Immature natural killer cell (primary cell): ENCODE results near the gene FRMD4B. TPM values are rescaled to one million over a fixed set of nuclear protein-coding genes. Genes with fewer than 3 reads are reported as not detected.

ENCODE experiments used
- DNase-seq, 3 donors: peaks; one replicate each; pipeline ENCODE4 v3.0.0; 2022; ENCODE audit warnings: mixed read lengths in 1 of 3
- H3K27ac Mint-ChIP-seq, 6 donors: one replicate each; pipeline ENCODE4 v1.8.0; 2020; ENCODE audit warnings: mixed read lengths in 6 of 6, mild to moderate bottlenecking in 5 of 6, inconsistent platforms in 4 of 6, moderate library complexity in 3 of 6
- H3K27me3 Mint-ChIP-seq, 3 donors: one replicate each; pipeline ENCODE4 v1.8.0; 2020 to 2021; ENCODE audit warnings: low read depth in 3 of 3, mild to moderate bottlenecking in 3 of 3, mixed read lengths in 3 of 3, moderate library complexity in 3 of 3, inconsistent platforms in 1 of 3
- H3K36me3 Mint-ChIP-seq, 3 donors: one replicate each; pipeline ENCODE4 v1.8.0; 2020; ENCODE audit warnings: mixed read lengths in 3 of 3, inconsistent platforms in 2 of 3, mild to moderate bottlenecking in 2 of 3
- H3K4me1 Mint-ChIP-seq, 2 donors: one replicate each; pipeline ENCODE4 v1.8.0; 2020; ENCODE audit warnings: inconsistent platforms in 2 of 2, mild to moderate bottlenecking in 2 of 2, mixed read lengths in 2 of 2, moderate library complexity in 1 of 2
- H3K4me3 Mint-ChIP-seq, 5 donors: one replicate each; pipeline ENCODE4 v1.8.0; 2020; ENCODE audit warnings: mild to moderate bottlenecking in 5 of 5, mixed read lengths in 5 of 5, inconsistent platforms in 3 of 5, moderate library complexity in 3 of 5
- H3K9me3 Mint-ChIP-seq, 6 donors: one replicate each; pipeline ENCODE4 v1.8.0; 2020; ENCODE audit warnings: mild to moderate bottlenecking in 6 of 6, mixed read lengths in 6 of 6, inconsistent platforms in 4 of 6, moderate library complexity in 3 of 6
- polyA plus RNA-seq, 3 donors: library from polyadenylated mRNA; unstranded; fragments of 300-500 nt; fragmentation: Illumina TruSeq; gene quantifications; one replicate each; pipeline ENCODE4 v1.2.3, GENCODE V29; 2021

Gene FRMD4B
- polyA plus RNA-seq, 3 donors from 2014 or later, result 1.3 to 16.1 (median 5.4) TPM

DNA sequence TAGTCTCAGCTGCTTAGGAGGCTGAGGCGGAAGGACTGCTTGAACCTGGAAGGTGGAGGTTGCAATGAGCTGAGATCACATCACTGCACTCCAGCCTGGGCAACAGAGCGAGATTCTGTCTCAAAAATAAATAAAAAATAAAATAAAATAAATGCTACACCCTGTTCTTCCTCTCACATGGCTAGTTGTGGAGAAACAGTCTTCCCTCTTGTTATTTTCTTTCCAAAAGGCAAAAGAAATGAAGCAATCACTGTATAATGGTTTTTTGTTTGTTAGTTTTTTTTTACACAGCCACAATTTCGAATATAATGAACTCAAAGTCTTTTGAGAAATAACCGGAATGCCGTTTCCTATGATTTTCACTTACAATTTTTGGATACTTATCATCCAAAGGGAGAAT, 4.9 kb upstream of the FRMD4B start:
- Mint-ChIP-seq H3K27me3 (peaks cover 2 to 15% (median 9%) of the 10 kb centered on the region in 3 donors), H3K4me1 (peaks cover 11 to 19% of the 10 kb centered on the region in 2 donors), H3K27ac (peak overlapping the region in 1 of 6 donors; percentile 62), H3K9me3 (peaks cover 0 to 3% (median 0%) of the 10 kb centered on the region in 6 donors), H3K4me3 (no peak overlapping the region), H3K36me3 (no peaks in the 10 kb centered on the region)
- no peak for DNase-seq

DNA sequence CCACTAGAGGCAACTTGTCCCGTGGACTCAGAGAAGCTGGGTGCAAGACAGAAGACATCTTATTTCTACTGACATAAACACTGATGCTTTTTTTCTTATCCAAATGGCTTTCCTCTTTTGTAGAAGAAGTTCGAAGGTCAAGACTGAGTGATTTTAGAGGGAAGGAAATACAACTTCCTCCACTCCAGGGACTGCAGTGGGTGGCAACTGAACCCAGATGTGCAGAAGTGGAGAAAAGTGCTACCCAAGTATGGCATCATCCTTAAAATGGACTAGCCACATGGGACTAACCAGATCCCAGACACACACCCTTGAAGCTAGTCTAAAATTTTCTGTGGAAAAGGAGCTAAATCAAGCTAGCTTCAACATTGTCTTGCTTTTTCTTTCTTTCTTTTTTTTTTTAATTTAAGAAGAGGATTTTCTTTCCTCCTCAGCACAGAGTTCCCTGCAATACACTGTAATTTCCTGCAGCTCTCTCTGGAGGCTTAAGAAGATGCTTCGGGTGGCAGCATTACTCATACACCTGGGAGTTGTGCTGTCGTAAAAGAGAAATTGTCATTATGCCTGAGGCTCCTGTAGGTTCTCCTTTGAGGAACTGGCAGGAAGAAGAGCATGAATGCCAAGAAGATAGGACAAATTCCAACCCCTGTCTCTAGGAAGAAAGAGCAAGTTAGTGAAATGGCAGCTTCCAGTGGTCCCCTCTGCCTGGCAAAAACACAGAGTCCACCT, 3.8 kb upstream of the FRMD4B start:
- DNase-seq, result no peak
- peaks cover 0 to 3% (median 0%) of the 10 kb centered on the region in 6 donors for H3K9me3 Mint-ChIP-seq
- no peak overlapping the region for H3K4me3 Mint-ChIP-seq
- H3K27ac Mint-ChIP-seq, result peak overlapping the region in 1 of 6 donors; percentile 11
- no peaks in the 10 kb centered on the region for H3K36me3 Mint-ChIP-seq
- H3K27me3 Mint-ChIP-seq, result peaks cover 5 to 21% (median 9%) of the 10 kb centered on the region in 3 donors
- peaks cover 20 to 28% of the 10 kb centered on the region in 2 donors for H3K4me1 Mint-ChIP-seq

DNA sequence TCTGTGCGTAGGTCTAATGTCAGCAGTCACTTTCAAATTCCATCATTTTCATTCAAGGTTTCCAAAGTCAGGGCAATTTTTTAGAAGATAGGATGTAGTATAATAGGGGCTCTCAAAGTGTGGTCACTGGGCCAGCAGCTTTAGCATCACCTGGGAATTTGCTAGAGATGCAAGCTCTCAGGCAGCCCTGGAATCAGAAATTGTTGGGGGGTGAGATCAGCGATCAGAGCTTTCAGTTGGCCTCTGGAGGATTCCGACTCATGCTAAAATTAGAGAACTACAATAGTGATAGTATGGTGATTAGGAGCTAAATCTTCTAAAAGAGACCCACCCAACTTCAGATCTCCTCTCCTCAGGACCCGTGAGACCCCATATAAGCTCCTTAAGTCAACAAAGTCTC, 2.4 kb upstream of the FRMD4B start:
- peaks cover 6 to 31% (median 9%) of the 10 kb centered on the region in 3 donors for H3K27me3 Mint-ChIP-seq
- peaks cover 24 to 33% of the 10 kb centered on the region in 2 donors for H3K4me1 Mint-ChIP-seq
- DNase-seq, result no peak
- H3K27ac Mint-ChIP-seq, result peak overlapping the region in 1 of 6 donors; percentile 18
- peaks cover 0 to 3% (median 0%) of the 10 kb centered on the region in 6 donors for H3K9me3 Mint-ChIP-seq
- no peaks in the 10 kb centered on the region for H3K36me3 Mint-ChIP-seq
- H3K4me3 Mint-ChIP-seq, result no peak overlapping the region

DNA sequence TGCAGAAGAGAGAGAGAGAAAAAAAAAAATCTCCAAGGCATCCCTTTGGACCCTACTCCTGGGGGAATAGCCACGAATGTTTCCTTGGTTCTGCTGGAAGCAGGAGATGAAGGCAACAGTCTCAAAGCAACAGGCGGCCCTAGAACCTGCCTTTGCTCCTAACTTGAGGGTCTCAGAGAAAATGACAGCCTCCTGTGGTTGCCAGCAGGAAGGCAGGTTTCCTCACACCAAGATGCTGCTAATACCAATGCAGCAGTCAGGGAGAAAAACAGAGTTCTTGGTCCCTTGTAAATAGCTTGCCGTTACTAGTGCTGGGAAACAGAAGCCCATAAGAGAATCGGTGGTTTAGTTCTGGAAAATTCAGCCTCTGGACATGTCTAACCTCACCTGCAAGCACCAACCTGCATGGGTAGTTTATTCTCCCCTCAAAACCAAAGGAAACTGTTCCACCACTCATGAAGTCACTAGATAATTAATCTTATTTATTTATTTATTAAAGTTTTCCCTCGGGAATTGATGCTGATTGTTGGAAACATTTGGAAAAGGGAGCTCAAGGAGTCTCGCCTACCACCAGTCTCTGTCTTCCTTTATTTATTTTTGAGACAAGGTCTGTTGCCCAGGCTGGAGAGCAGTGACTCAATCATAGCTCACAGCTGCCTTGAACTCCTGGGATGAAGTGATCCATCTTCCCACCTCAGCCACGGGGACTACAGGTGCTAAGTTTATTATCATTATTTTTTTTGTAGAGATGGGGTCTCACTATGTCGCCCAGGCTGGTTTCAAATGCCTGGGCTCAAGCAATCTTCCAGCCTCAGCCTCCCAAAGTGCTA, 883 bp upstream of the FRMD4B start:
- Mint-ChIP-seq H3K4me3 (peak overlapping the region; percentile 87 to 96 (median 88)), H3K36me3 (no peaks in the 10 kb centered on the region), H3K9me3 (peaks cover 0 to 3% (median 0%) of the 10 kb centered on the region in 6 donors), H3K27ac (peak overlapping the region in 4 of 6 donors; percentile 4 to 75 (median 40)), H3K27me3 (peaks cover 6 to 31% (median 9%) of the 10 kb centered on the region in 3 donors), H3K4me1 (peaks cover 24 to 33% of the 10 kb centered on the region in 2 donors)
- DNase-seq, result no peak

DNA sequence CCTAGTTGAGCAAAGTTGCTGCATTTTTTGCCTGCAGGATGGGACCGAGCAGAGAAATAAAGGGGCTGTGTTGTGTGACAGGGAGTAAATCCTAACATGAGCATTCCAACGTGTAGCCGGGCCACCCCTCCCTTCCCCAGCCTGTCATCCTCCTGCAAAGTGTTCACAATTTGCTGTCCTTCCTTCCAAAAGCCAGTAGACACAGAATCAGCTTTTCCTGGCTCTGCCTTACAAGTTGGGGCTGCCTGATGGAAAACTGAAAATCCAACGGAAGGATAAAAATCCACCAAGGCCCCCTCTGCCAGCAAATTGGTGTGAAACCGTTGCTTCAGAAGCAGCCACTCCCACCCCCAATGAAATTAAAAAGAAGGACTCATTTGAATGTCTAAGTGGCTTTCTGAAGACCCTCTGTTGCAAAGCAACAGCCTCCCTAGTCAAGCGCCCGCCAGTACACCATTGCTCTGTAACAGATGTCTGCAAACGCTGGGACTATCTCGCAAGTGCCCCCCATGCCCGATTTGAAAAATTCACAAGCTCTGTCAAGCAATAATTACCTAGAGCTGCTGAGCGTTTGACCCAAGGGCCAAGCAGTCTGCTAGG, 665 bp downstream of the FRMD4B start:
- H3K4me3 Mint-ChIP-seq, result peak overlapping the region; percentile 87 to 96 (median 88)

DNA sequence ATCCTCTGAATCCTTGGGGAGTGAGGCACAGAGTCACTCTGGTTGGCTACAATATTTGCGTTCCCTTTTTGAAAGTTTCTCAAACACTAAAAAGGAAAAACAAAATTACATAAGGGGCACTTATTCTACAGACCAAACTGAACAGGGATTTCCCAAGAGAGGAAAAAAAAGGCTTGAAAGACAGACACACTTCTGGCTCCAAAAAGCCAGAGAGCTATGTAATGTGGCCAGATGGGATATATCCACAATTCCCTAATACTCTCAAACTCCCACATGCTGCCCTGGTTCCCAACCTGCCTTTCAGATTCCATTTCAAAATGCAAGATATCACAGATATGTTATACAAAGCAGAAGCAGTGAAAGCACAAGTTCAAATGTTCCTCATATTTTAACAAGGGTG, 1.6 kb downstream of the FRMD4B start:
- DNase-seq, result no peak
- Mint-ChIP-seq H3K4me1 (peaks cover 24 to 46% of the 10 kb centered on the region in 2 donors), H3K36me3 (no peaks in the 10 kb centered on the region), H3K27me3 (peaks cover 6 to 24% (median 9%) of the 10 kb centered on the region in 3 donors), H3K9me3 (peaks cover 0 to 3% (median 0%) of the 10 kb centered on the region in 6 donors), H3K27ac (peak overlapping the region in 2 of 6 donors; percentile 28 to 60), H3K4me3 (peak overlapping the region; percentile 87 to 96 (median 88))

More for the DNA sequence above, 665 bp downstream of the FRMD4B start:
- peaks cover 24 to 46% of the 10 kb centered on the region in 2 donors for H3K4me1 Mint-ChIP-seq
- no peaks in the 10 kb centered on the region for H3K36me3 Mint-ChIP-seq
- peak overlapping the region in 2 of 6 donors; percentile 28 to 40 for H3K27ac Mint-ChIP-seq
- peaks cover 0 to 3% (median 0%) of the 10 kb centered on the region in 6 donors for H3K9me3 Mint-ChIP-seq
- DNase-seq, result peak in 1 of 3 donors; percentile 6
- H3K27me3 Mint-ChIP-seq, result peaks cover 6 to 28% (median 9%) of the 10 kb centered on the region in 3 donors

DNA sequence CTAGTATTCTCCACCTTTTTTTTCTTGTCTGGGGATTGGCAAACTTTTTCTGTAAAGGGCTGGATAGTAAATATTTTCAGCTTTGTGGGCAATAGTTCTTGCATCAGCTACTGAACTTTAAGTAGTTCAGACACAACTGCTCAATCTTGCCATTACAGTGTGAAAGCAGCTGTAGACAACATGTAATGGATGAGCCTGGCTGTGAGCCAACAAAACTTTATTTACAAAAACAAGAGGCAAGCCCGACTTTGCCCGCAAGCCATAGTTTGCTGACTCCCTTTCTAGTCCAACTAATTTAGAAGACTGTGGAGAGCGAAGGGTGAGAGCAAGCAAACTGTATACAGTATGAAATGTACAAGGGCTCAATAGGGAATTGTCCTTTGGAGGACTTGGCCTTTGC, 6.2 kb downstream of the FRMD4B start:
- peaks cover 0 to 6% (median 3%) of the 10 kb centered on the region in 3 donors for H3K36me3 Mint-ChIP-seq

DNA sequence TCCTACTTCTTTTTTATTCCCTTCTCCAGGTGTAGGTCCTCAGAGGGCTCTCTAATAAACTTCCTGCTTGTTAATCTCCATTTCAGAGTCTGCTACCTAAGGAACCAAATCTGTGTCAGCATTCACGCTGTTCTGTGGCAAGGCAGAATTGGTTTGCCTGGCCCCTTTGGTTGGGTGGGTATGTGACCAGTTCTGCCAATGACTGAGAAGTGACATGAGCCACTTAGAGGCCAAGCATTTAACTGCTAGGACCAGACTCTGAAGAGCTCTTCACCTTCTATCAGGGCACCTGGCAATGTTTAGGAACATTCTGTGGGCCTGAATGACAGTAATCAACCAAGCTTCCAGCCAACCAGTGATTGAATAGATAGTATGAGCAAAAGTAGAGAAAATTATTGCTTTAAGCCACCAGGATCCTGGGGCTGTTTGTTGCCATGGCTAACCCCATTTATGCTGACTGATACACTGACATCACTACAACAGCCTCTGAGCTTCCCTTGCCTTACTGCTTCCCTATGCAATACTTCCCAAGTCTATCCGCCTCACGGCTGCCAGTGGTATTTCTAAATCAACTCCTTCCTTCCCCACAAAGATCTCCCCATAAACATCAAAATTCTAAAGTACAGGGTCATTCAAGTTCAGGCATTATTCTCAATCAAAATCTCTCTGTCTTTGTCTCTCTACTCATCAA, 7.6 kb downstream of the FRMD4B start:
- H3K9me3 Mint-ChIP-seq, result no peaks in the 10 kb centered on the region
- peak overlapping the region in 1 of 6 donors; percentile 1 for H3K27ac Mint-ChIP-seq
- H3K4me3 Mint-ChIP-seq, result no peak overlapping the region
- no peak for DNase-seq
- H3K4me1 Mint-ChIP-seq, result peaks cover 0 to 19% of the 10 kb centered on the region in 2 donors
- peaks cover 0 to 6% (median 3%) of the 10 kb centered on the region in 3 donors for H3K36me3 Mint-ChIP-seq
- peaks cover 0 to 5% (median 2%) of the 10 kb centered on the region in 3 donors for H3K27me3 Mint-ChIP-seq

More for the DNA sequence above, 6.2 kb downstream of the FRMD4B start:
- peaks cover 3 to 22% of the 10 kb centered on the region in 2 donors for H3K4me1 Mint-ChIP-seq
- H3K9me3 Mint-ChIP-seq, result no peaks in the 10 kb centered on the region
- peak overlapping the region in 1 of 6 donors; percentile 51 for H3K27ac Mint-ChIP-seq
- DNase-seq, result no peak
- no peak overlapping the region for H3K4me3 Mint-ChIP-seq
- H3K27me3 Mint-ChIP-seq, result peaks cover 1 to 16% (median 2%) of the 10 kb centered on the region in 3 donors

DNA sequence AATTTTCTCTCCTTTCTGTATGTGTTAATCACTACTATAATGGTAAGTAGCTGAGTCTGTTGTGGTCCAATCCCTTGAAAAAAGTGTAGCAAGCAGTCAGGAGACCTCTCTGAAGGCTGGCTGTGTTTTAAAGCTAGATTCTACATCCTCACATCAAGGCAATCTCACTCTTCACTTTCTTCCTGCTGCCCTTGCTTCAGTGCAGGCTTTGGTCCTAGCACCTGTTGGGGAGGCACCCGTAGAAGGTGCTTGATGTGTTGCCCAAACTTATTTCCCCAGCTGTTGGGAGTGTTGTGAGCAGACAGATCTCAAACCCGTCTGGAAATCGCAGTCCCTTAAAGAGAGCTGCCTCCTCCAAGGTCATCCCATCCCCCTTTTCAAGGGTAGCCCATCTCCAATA, 8.6 kb downstream of the FRMD4B start:
- peak overlapping the region in 1 of 6 donors; percentile 14 for H3K27ac Mint-ChIP-seq
- no peaks in the 10 kb centered on the region for H3K9me3 Mint-ChIP-seq
- peaks cover 2 to 5% (median 2%) of the 10 kb centered on the region in 3 donors for H3K27me3 Mint-ChIP-seq
- DNase-seq, result no peak
- no peak overlapping the region for H3K4me3 Mint-ChIP-seq
- peaks cover 0 to 6% (median 3%) of the 10 kb centered on the region in 3 donors for H3K36me3 Mint-ChIP-seq
- H3K4me1 Mint-ChIP-seq, result peaks cover 0 to 25% of the 10 kb centered on the region in 2 donors

DNA sequence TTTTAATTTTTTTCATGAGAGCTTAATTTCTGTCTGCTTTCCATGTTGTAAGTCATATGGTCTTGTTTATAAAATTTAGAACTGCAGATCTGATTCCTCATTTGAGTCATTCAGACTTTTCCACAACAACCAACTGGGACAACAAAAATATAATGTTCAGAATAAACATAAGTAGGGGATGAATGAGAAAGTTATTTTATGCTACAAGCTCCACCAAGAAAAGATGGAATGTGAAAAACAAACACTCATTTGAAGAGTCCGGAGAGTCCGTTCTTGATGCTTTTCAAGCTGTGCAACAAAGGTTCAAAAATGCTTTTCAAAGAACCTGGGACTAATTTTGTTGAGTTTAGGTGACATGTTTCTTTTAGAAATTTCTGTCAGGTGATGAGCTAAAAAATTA, 9.2 kb downstream of the FRMD4B start:
- peaks cover 2 to 5% (median 2%) of the 10 kb centered on the region in 3 donors for H3K27me3 Mint-ChIP-seq
- no peak overlapping the region for H3K27ac Mint-ChIP-seq
- H3K36me3 Mint-ChIP-seq, result peaks cover 0 to 6% (median 3%) of the 10 kb centered on the region in 3 donors
- H3K4me3 Mint-ChIP-seq, result no peak overlapping the region
- H3K9me3 Mint-ChIP-seq, result no peaks in the 10 kb centered on the region
- DNase-seq, result no peak
- peaks cover 5 to 31% of the 10 kb centered on the region in 2 donors for H3K4me1 Mint-ChIP-seq

DNA sequence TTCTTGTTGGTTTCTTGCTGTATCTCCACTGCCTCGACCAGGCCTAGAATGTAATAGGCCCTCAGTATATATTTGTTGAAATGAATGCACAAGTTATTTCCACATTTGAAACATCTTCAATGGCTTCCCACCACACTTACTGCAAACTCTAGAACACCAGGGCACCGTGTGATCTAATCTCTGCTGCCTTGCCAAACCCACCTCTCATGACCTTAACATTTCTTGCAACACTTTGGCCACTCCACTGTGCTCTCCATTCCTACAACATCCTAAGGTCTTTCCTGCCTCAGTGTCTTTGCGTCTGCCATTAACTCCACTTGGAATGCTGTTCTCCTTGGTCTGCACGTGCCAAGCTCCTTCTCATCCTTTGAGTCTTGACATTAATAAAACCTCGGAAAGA, 14.1 kb downstream of the FRMD4B start:
- no peaks in the 10 kb centered on the region for H3K9me3 Mint-ChIP-seq

DNA sequence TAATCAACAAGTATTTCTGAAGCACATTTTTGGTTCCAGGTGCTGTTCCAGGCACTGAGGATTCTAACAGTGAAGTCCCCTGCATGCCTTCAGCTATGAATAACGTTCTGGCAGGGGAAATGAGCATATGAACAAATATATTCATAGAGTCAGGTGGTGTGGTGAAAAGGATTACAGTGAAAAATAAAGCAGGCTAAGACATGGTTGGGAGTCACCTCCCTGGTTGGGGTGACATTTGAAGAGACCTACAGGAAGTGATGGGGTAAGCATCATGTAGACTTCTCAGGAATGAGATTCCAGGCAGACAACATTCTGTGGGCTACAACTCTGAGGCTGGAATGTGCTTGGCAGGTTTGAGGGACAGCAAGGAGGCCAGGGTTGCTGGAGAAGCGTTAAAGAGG, 15.0 kb downstream of the FRMD4B start:
- H3K36me3 Mint-ChIP-seq, result peaks cover 0 to 8% (median 4%) of the 10 kb centered on the region in 3 donors
- peaks cover 53 to 63% of the 10 kb centered on the region in 2 donors for H3K4me1 Mint-ChIP-seq
- peak overlapping the region; percentile 55 to 88 (median 83) for H3K4me3 Mint-ChIP-seq
- no peak for DNase-seq
- H3K9me3 Mint-ChIP-seq, result no peaks in the 10 kb centered on the region
- peaks cover 0 to 4% (median 2%) of the 10 kb centered on the region in 3 donors for H3K27me3 Mint-ChIP-seq
- peak overlapping the region; percentile 25 to 94 (median 81) for H3K27ac Mint-ChIP-seq

More for the DNA sequence above, 14.1 kb downstream of the FRMD4B start:
- Mint-ChIP-seq H3K27ac (peak overlapping the region; percentile 24 to 94 (median 81)), H3K36me3 (peaks cover 0 to 8% (median 4%) of the 10 kb centered on the region in 3 donors), H3K4me3 (peak overlapping the region in 1 of 5 donors; percentile 77), H3K27me3 (peaks cover 2 to 4% (median 2%) of the 10 kb centered on the region in 3 donors), H3K4me1 (peaks cover 52 to 62% of the 10 kb centered on the region in 2 donors)
- no peak for DNase-seq
